H9 (cell line): ENCODE data around the gene SEMA3A. TPM values are rescaled to one million over a fixed set of nuclear protein-coding genes. Genes with fewer than 3 reads are reported as not detected.

Experiments
- DNase-seq: peaks from one replicate; pipeline ENCODE4 v3.0.0-alpha.2; 2017
- H2AFZ ChIP-seq: one replicate; pipeline ENCODE4 v1.6.1; 2013; ENCODE audit warnings: mild to moderate bottlenecking, low read length, control low read depth, moderate library complexity
- H2AK5ac ChIP-seq: 2 replicates; pipeline ENCODE4 v1.6.1; 2013; ENCODE audit warnings: low read length, control low read depth, mixed read lengths; ENCODE audit not compliant: insufficient read length
- H2BK120ac ChIP-seq: one replicate; pipeline ENCODE4 v1.6.1; 2013; ENCODE audit warnings: low read depth, mild to moderate bottlenecking, low read length, control low read depth, inconsistent platforms; ENCODE audit not compliant: poor library complexity, severe bottlenecking
- H2BK12ac ChIP-seq: 2 replicates; pipeline ENCODE4 v1.6.1; 2013; ENCODE audit warnings: low read length, control low read depth, mixed read lengths, low read depth; ENCODE audit not compliant: insufficient read length
- H2BK15ac ChIP-seq: 2 replicates; pipeline ENCODE4 v1.6.1; 2013; ENCODE audit warnings: low read depth, low read length, control low read depth
- H2BK20ac ChIP-seq: one replicate; pipeline ENCODE4 v1.6.1; 2013; ENCODE audit warnings: low read depth, mild to moderate bottlenecking, low read length, control low read depth, inconsistent platforms; ENCODE audit not compliant: poor library complexity, severe bottlenecking
- H2BK5ac ChIP-seq: 2 replicates; pipeline ENCODE4 v1.6.1; 2013; ENCODE audit warnings: low read length, control low read depth, mixed read lengths; ENCODE audit not compliant: insufficient read length
- H3K14ac ChIP-seq: 2 replicates; pipeline ENCODE4 v1.6.1; 2013; ENCODE audit warnings: low read length, control low read depth; ENCODE audit not compliant: insufficient read depth
- H3K18ac ChIP-seq: 2 replicates; pipeline ENCODE4 v1.6.1; 2013; ENCODE audit warnings: low read depth, mild to moderate bottlenecking, mixed read lengths, low read length, control low read depth; ENCODE audit not compliant: insufficient read length
- H3K23ac ChIP-seq: 2 replicates; pipeline ENCODE4 v1.6.1; 2013; ENCODE audit warnings: low read length, control low read depth, mixed read lengths, low read depth; ENCODE audit not compliant: insufficient read length
- H3K23me2 ChIP-seq: 2 replicates; pipeline ENCODE4 v1.6.1; 2013; ENCODE audit warnings: low read depth, mild to moderate bottlenecking, mixed read lengths, low read length, control low read depth; ENCODE audit not compliant: insufficient read length, poor library complexity, severe bottlenecking
- H3K27ac ChIP-seq: 2 replicates; pipeline ENCODE4 v1.5.1; 2013; ENCODE audit warnings: low read length, control low read depth, mixed read lengths, low read depth; ENCODE audit not compliant: insufficient read length
- H3K27me3 ChIP-seq: 2 replicates; pipeline ENCODE4 v1.6.1; 2013; ENCODE audit warnings: low read length, control low read depth, inconsistent platforms; ENCODE audit not compliant: insufficient read depth
- H3K4ac ChIP-seq: 2 replicates; pipeline ENCODE4 v1.6.1; 2013; ENCODE audit warnings: low read depth, mild to moderate bottlenecking, control low read depth, inconsistent platforms, low read length, moderate library complexity
- H3K4me1 ChIP-seq: 2 replicates; pipeline ENCODE4 v1.6.1; 2013; ENCODE audit warnings: low read length, control low read depth, inconsistent platforms; ENCODE audit not compliant: insufficient read depth
- H3K4me2 ChIP-seq: 2 replicates; pipeline ENCODE4 v1.6.1; 2013; ENCODE audit warnings: low read length, control low read depth, mixed read lengths; ENCODE audit not compliant: insufficient read length, insufficient read depth
- H3K56ac ChIP-seq: 2 replicates; pipeline ENCODE4 v1.6.1; 2013; ENCODE audit warnings: low read depth, mild to moderate bottlenecking, mixed read lengths, low read length, control low read depth; ENCODE audit not compliant: insufficient read length
- H3K79me1 ChIP-seq: 2 replicates; pipeline ENCODE4 v1.6.1; 2013; ENCODE audit warnings: low read depth, mild to moderate bottlenecking, moderate library complexity, low read length, control low read depth, inconsistent platforms; ENCODE audit not compliant: insufficient read depth, poor library complexity, severe bottlenecking
- H3K79me2 ChIP-seq: 2 replicates; pipeline ENCODE4 v1.6.1; 2013; ENCODE audit warnings: low read length, control low read depth, inconsistent platforms; ENCODE audit not compliant: insufficient read depth
- H3K9ac ChIP-seq: 2 replicates; pipeline ENCODE4 v1.6.1; 2013; ENCODE audit warnings: low read length, control low read depth, mixed read lengths; ENCODE audit not compliant: insufficient read length; ENCODE audit errors: extremely low read depth
- H3K9me3 ChIP-seq: one replicate; pipeline ENCODE4 v1.6.1; 2013; ENCODE audit warnings: low read depth, low read length, inconsistent platforms; ENCODE audit not compliant: control insufficient read depth
- H3T11ph ChIP-seq: one replicate; pipeline ENCODE4 v1.6.1; 2013; ENCODE audit warnings: mild to moderate bottlenecking, low read length, control low read depth, inconsistent platforms
- H4K20me1 ChIP-seq: one replicate; pipeline ENCODE4 v1.6.1; 2013; ENCODE audit not compliant: control insufficient read depth, insufficient read length, insufficient read depth
- H4K5ac ChIP-seq: 2 replicates; pipeline ENCODE4 v1.6.1; 2013; ENCODE audit warnings: low read depth, mild to moderate bottlenecking, mixed read lengths, low read length, control low read depth; ENCODE audit not compliant: insufficient read length
- H4K8ac ChIP-seq: replicated peaks from 2 replicates; pipeline ENCODE4 v1.6.1; 2013; ENCODE audit warnings: low read length, control low read depth, mixed read lengths, low read depth; ENCODE audit not compliant: insufficient read length
- H4K91ac ChIP-seq: 2 replicates; pipeline ENCODE4 v1.6.1; 2013; ENCODE audit warnings: low read depth, mild to moderate bottlenecking, moderate library complexity, mixed read lengths, low read length, control low read depth; ENCODE audit not compliant: insufficient read length
- H3K27ac Mint-ChIP-seq, 3 experiments: 2 replicates in 2 of 3; 3 replicates in 1 of 3; pipeline ENCODE4 v1.8.0; 2020 to 2021; ENCODE audit warnings: mixed read lengths in 3 of 3, mild to moderate bottlenecking in 1 of 3, moderate library complexity in 1 of 3
- H3K27me3 Mint-ChIP-seq: 2 replicates; pipeline ENCODE4 v1.8.0; 2021; ENCODE audit warnings: low read depth, mild to moderate bottlenecking, moderate library complexity, mixed read lengths
- H3K36me3 Mint-ChIP-seq, 3 experiments: 2 replicates in 2 of 3; 3 replicates in 1 of 3; pipeline ENCODE4 v1.8.0; 2020 to 2021; ENCODE audit warnings: low read depth in 3 of 3, mixed read lengths in 3 of 3; ENCODE audit not compliant: insufficient read depth in 1 of 3
- H3K4me1 Mint-ChIP-seq, 2 experiments: 2 replicates each; pipeline ENCODE4 v1.8.0; 2020; ENCODE audit warnings: mixed read lengths in 2 of 2
- H3K4me3 Mint-ChIP-seq, 2 experiments: 2 replicates in 1 of 2; 3 replicates in 1 of 2; pipeline ENCODE4 v1.8.0; 2020 to 2021; ENCODE audit warnings: mild to moderate bottlenecking in 2 of 2, mixed read lengths in 2 of 2, moderate library complexity in 1 of 2
- H3K9me3 Mint-ChIP-seq, 2 experiments: 2 replicates in 1 of 2; 3 replicates in 1 of 2; pipeline ENCODE4 v1.8.0; 2020; ENCODE audit warnings: mild to moderate bottlenecking in 2 of 2, mixed read lengths in 2 of 2, moderate library complexity in 1 of 2
- WGBS: extraction: QIAGEN DNeasy Blood & Tissue Kit; methylation state at CpG from one replicate; pipeline ENCODE4 v1.1.7; 2013; ENCODE audit warnings: missing lambda C conversion rate, low lambda C conversion rate, mixed read lengths; ENCODE audit not compliant: insufficient read length; ENCODE audit errors: extremely low coverage; 5-methylcytosine and 5-hydroxymethylcytosine counted together
- total RNA-seq: library from RNA; stranded (reverse); gene quantifications from 2 replicates; pipeline ENCODE4 v1.2.1, GENCODE V29; 2021
- TF ChIP-seq, protein P1 (sequence below): fragments of 200-600 bp; sonication (generic); conservative IDR thresholded peaks from 3 replicates; pipeline ENCODE4 v1.8.0; 2021; ENCODE audit warnings: antibody characterized with exemption, mild to moderate bottlenecking

SEMA3A gene
- total RNA-seq, 1 experiment from 2014 or later: 60.0 TPM

DNA sequence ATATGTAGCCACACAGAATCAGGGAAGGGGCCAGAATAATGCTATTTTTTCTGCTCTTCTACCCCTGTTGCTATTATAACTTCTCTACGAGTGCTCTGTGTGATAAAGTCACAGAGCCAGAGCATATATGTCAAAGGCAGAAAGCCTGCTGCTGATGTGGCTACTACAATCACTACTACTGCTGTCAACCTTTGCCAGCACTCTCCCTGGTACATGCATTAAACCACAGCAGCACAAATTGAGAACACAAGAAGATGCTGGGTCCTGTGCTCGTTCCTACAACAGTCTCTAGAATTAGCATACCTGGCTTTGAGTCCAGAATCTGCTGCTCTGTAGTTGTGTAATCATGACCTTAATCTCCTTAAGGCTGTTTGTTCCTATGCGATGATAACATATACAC, 108.6 kb downstream of the SEMA3A start:
- Histone ChIP-seq H3K27ac (no peak overlapping the region), H3K14ac (no peak overlapping the region; the same call in 1 of the 2 replicates), H3K27me3 (no peaks in the 10 kb centered on the region), H3K4ac (no peak overlapping the region), H3T11ph (no peak overlapping the region), H4K91ac (no peak overlapping the region), H3K79me1 (no peaks in the 10 kb centered on the region), H2BK120ac (no peak overlapping the region), H3K4me2 (no peak overlapping the region), H3K4me1 (peaks cover 4% of the 10 kb centered on the region; the same call in 1 of the 2 replicates), H4K20me1 (no peaks in the 10 kb centered on the region), H3K23ac (no peak overlapping the region), H2BK12ac (no peak overlapping the region), H3K9me3 (no peaks in the 10 kb centered on the region), H3K9ac (no peak overlapping the region), H2BK20ac (no peak overlapping the region), H2AK5ac (no peak overlapping the region), H2BK5ac (no peak overlapping the region), H4K5ac (no peak overlapping the region), H3K79me2 (no peaks in the 10 kb centered on the region), H2BK15ac (no peak overlapping the region), H4K8ac (no peak overlapping the region), H3K56ac (no peak overlapping the region), H3K23me2 (no peaks in the 10 kb centered on the region), H3K18ac (no peak overlapping the region), H2AFZ (no peak overlapping the region)
- Mint-ChIP-seq H3K27ac (peak overlapping the region in 1 of 3 experiments; percentile 76; a peak in 1 of 7 replicates), H3K36me3 (no peaks in the 10 kb centered on the region; a peak in 1 of 7 replicates), H3K27me3 (no peaks in the 10 kb centered on the region; the same call in none of the 2 replicates), H3K4me1 (peaks cover 14 to 16% of the 10 kb centered on the region in 2 experiments), H3K9me3 (no peaks in the 10 kb centered on the region), H3K4me3 (no peak overlapping the region)
- DNase-seq: no peak
- no CpG with 5 or more reads among the region's 3 CpGs for WGBS
- TF ChIP-seq, protein P1, sequence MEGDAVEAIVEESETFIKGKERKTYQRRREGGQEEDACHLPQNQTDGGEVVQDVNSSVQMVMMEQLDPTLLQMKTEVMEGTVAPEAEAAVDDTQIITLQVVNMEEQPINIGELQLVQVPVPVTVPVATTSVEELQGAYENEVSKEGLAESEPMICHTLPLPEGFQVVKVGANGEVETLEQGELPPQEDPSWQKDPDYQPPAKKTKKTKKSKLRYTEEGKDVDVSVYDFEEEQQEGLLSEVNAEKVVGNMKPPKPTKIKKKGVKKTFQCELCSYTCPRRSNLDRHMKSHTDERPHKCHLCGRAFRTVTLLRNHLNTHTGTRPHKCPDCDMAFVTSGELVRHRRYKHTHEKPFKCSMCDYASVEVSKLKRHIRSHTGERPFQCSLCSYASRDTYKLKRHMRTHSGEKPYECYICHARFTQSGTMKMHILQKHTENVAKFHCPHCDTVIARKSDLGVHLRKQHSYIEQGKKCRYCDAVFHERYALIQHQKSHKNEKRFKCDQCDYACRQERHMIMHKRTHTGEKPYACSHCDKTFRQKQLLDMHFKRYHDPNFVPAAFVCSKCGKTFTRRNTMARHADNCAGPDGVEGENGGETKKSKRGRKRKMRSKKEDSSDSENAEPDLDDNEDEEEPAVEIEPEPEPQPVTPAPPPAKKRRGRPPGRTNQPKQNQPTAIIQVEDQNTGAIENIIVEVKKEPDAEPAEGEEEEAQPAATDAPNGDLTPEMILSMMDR: no peak
